Adrenal gland (tissue), 5 donors: ENCODE results near the gene TRAPPC5.

Experiments
- CTCF ChIP-seq, 6 experiments: fragments of 450-650 bp in 4 of 6; fragments of 200-600 bp in 2 of 6; sonication (generic) in 1 of 6; IDR thresholded peaks; 1 replicate in 5 of 6; 2 replicates in 1 of 6; pipeline versions ENCODE4 v1.5.1 to v1.8.0; 2016 to 2021; ENCODE audit warnings: antibody characterized with exemption in 6 of 6, mild to moderate bottlenecking in 2 of 6, moderate library complexity in 1 of 6
- POLR2A ChIP-seq, 2 donors: fragments of 450-650 bp; IDR thresholded peaks; one replicate each; pipeline ENCODE4 v1.6.1; 2017; ENCODE audit warnings: antibody characterized with exemption in 2 of 2, mild to moderate bottlenecking in 2 of 2, moderate library complexity in 1 of 2
- donor health status: DM: no; HTN: no; CAD: no.

DNA sequence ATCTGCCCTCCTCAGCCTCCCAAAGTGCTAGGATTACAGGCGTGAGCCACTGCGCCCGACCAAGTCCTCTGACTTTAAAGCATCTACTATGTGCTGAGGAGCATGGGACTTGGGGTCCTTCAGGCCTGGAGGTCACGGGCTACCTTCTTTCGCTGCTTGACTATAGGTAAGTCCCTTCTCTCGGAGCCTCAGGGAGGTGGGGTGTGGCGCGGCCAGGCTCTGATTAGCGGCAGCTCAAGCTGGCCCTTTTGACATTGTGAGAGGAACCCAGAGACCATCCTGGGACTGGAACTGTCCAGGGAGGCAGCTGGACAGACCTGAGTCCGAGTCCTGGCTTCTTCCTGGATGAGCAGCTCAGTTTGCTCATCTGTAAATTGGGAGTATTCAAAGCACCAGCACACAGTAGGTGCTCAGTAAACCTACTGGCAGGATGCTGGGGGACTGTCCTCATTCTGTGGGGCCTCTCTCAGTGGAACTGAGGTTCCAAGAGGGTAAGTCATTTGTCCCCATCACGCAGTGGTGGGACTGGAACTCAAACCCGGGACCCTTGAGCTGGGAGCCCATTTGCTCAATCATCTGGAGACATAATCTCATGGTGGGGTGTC, 20.5 kb downstream of the TRAPPC5 start:
- TF ChIP-seq POLR2A (IDR thresholded peaks at IDR 0.05) (no peak), CTCF (IDR thresholded peaks at IDR 0.05) (no peak)
